ENCODE results near the gene CCDC117.

CCDC117 gene

DNA sequence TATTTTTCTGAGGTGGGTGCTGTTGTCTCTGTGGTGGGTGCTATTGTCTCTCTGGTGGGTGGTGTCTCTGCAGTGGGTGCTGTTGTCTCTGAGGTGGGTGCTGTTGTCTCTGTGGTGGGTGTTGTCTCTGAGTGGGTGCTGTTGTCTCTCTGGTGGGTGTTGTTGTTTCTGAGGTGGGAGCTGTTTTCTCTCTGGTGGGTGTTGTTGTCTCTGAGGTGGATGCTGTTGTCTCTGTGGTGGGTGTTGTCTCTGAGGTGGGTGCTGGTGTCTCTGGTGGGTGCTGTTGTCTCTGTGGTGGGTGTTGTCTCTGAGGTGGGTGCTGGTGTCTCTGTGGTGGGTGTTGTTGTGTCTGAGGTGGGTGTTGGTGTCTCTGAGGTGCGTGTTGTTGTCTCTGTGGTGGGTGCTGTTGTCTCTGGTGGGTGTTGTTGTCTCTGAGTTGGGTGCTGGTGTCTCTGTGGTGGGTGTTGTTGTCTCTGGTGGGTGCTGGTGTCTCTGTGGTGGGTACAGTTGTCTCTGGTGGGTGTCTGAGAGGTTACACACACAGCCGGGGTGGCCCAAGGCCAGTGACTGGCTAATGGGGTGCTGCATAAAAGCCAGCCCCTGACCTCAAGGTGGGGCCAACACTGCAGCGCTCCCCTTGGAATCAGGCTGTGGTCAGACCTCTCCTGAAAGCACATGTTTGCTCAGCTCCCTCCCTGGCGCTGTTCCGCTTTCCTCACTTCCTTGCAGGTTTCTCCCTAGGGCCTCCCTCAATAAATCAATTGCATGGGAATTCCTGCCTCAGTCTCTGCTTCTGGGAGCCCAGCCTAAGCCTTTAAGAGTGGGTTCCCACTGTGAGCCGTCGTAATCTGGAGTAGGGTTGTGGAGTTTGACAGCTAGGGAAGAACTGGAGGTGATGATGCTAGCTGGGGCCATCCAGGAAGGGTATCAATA lies 58.9 kb downstream of the CCDC117 start:
- Histone ChIP-seq H2AFZ (ENCODE audit: low read depth, low read length, severe bottlenecking) (no peak overlapping the region), H3F3A (ENCODE audit: insufficient read depth) (no peaks in the 10 kb centered on the region), H3K27me3 (ENCODE audit: low read length) (no peaks in the 10 kb centered on the region), H3K9me2 (replicated peaks; ENCODE audit: insufficient read depth, low read length) (no peaks in the 10 kb centered on the region), H3K79me2 (ENCODE audit: insufficient read depth, low read length) (no peaks in the 10 kb centered on the region), H3K36me3 (ENCODE audit: low read length) (no peaks in the 10 kb centered on the region), H4K20me1 (ENCODE audit: low read depth, low read length) (no peaks in the 10 kb centered on the region), H3K27ac (ENCODE audit: low read depth, low read length) (no peak overlapping the region), H3K9me3 (ENCODE audit: insufficient read depth, low read length) (no peaks in the 10 kb centered on the region), H3K9ac (ENCODE audit: low read length) (no peak overlapping the region), H3K4me2 (ENCODE audit: low read depth, low read length, poor library complexity, severe bottlenecking) (no peak overlapping the region), H3K4me3 (ENCODE audit: insufficient read depth, low read length, poor library complexity, severe bottlenecking) (no peak overlapping the region)
- TF ChIP-seq, protein P1, sequence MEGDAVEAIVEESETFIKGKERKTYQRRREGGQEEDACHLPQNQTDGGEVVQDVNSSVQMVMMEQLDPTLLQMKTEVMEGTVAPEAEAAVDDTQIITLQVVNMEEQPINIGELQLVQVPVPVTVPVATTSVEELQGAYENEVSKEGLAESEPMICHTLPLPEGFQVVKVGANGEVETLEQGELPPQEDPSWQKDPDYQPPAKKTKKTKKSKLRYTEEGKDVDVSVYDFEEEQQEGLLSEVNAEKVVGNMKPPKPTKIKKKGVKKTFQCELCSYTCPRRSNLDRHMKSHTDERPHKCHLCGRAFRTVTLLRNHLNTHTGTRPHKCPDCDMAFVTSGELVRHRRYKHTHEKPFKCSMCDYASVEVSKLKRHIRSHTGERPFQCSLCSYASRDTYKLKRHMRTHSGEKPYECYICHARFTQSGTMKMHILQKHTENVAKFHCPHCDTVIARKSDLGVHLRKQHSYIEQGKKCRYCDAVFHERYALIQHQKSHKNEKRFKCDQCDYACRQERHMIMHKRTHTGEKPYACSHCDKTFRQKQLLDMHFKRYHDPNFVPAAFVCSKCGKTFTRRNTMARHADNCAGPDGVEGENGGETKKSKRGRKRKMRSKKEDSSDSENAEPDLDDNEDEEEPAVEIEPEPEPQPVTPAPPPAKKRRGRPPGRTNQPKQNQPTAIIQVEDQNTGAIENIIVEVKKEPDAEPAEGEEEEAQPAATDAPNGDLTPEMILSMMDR (IDR thresholded peaks at IDR 0.05; ENCODE audit: insufficient read depth, low read length, poor library complexity, severe bottlenecking), result no peak

GRCh38 chr22:28832731-28833130 lies 60.2 kb downstream of the CCDC117 start:
- no peaks in the 10 kb centered on the region for H3K9me3 ChIP-seq (ENCODE audit: insufficient read depth, low read length)
- H3K9ac ChIP-seq (ENCODE audit: low read length), result no peak overlapping the region
- H3K4me3 ChIP-seq (ENCODE audit: insufficient read depth, low read length, poor library complexity, severe bottlenecking), result no peak overlapping the region
- no peaks in the 10 kb centered on the region for H3K36me3 ChIP-seq (ENCODE audit: low read length)
- no peaks in the 10 kb centered on the region for H3K27me3 ChIP-seq (ENCODE audit: low read length)
- H2AFZ ChIP-seq (ENCODE audit: low read depth, low read length, severe bottlenecking), result no peak overlapping the region
- no peaks in the 10 kb centered on the region for H3F3A ChIP-seq (ENCODE audit: insufficient read depth)
- no peak overlapping the region for H3K27ac ChIP-seq (ENCODE audit: low read depth, low read length)
- no peaks in the 10 kb centered on the region for H4K20me1 ChIP-seq (ENCODE audit: low read depth, low read length)
- H3K4me2 ChIP-seq (ENCODE audit: low read depth, low read length, poor library complexity, severe bottlenecking), result no peak overlapping the region
- no peaks in the 10 kb centered on the region for H3K79me2 ChIP-seq (ENCODE audit: insufficient read depth, low read length)
- H3K9me2 ChIP-seq (replicated peaks; ENCODE audit: insufficient read depth, low read length), result no peaks in the 10 kb centered on the region
- TF ChIP-seq, protein P1 (IDR thresholded peaks at IDR 0.05; ENCODE audit: insufficient read depth, low read length, poor library complexity, severe bottlenecking), result no peak
- no peak for TF ChIP-seq EZH2phosphoT487 (conservative IDR thresholded peaks at IDR 0.05; ENCODE audit: low read length)

GRCh38 chr22:28833276-28833923 lies 60.9 kb downstream of the CCDC117 start:
- Histone ChIP-seq H3K9ac (ENCODE audit: low read length) (no peak overlapping the region), H3K4me3 (ENCODE audit: insufficient read depth, low read length, poor library complexity, severe bottlenecking) (no peak overlapping the region), H3K79me2 (ENCODE audit: insufficient read depth, low read length) (no peaks in the 10 kb centered on the region), H3K36me3 (ENCODE audit: low read length) (no peaks in the 10 kb centered on the region), H3K27me3 (ENCODE audit: low read length) (no peaks in the 10 kb centered on the region), H3K4me2 (ENCODE audit: low read depth, low read length, poor library complexity, severe bottlenecking) (no peak overlapping the region), H3K9me2 (replicated peaks; ENCODE audit: insufficient read depth, low read length) (no peaks in the 10 kb centered on the region), H2AFZ (ENCODE audit: low read depth, low read length, severe bottlenecking) (no peak overlapping the region), H3K27ac (ENCODE audit: low read depth, low read length) (no peak overlapping the region), H3F3A (ENCODE audit: insufficient read depth) (no peaks in the 10 kb centered on the region), H3K9me3 (ENCODE audit: insufficient read depth, low read length) (no peaks in the 10 kb centered on the region), H4K20me1 (ENCODE audit: low read depth, low read length) (no peaks in the 10 kb centered on the region)
- TF ChIP-seq EZH2phosphoT487 (conservative IDR thresholded peaks at IDR 0.05; ENCODE audit: low read length), result no peak
- TF ChIP-seq, protein P1 (IDR thresholded peaks at IDR 0.05; ENCODE audit: insufficient read depth, low read length, poor library complexity, severe bottlenecking), result no peak
